ENCODE measurements around the gene ARHGAP22.

DNA sequence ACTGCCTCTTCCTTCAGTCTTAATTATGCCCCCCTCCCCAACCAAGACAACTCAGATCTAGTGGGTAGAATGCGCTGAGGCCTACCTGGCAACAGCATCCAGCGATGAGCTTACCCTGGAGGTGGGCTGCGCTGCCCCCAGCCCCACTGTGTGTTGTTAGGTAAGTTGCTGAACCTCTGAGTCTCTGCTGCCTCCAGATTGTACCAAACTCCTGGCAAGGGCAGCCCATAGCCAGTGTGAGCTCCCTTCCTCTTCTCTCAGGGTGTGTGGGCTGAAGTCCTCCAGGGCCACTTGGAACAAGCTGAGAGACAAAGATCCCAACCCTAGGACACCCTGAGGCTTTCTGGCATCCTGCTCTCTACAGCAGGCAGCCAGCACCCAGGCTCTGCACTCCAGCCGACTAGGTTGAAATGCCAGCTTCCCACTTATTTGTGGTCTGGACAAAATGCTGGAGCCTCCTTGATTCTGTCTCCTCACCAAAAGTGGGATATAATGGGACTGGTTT lies 135.3 kb downstream of the ARHGAP22 start:
- TF ChIP-seq POLR2A (IDR thresholded peaks at IDR 0.05; ENCODE audit: low read length) (no peak), GATA1 (IDR thresholded peaks at IDR 0.05; ENCODE audit: low read depth, low read length) (no peak)
